Stimulated activated CD4-positive, alpha-beta T cell treated with anti-CD3 and anti-CD28 coated beads, Interleukin-1b, Interleukin-23, amount 100 ng/mL, for 24 hours (primary cell): ENCODE data around the gene RNASEL.
"Not testable (repeated sequence)": the region's sequence is repeated elsewhere in the genome, so short reads cannot be mapped to it uniquely, and the experiment has no call there.

Experiments
- DNase-seq, 4 experiments: peaks; one replicate each; pipeline ENCODE4 v3.0.0-alpha.2; 2020; ENCODE audit warnings: low read depth in 4 of 4, low spot score in 1 of 4

Gene RNASEL

DNA sequence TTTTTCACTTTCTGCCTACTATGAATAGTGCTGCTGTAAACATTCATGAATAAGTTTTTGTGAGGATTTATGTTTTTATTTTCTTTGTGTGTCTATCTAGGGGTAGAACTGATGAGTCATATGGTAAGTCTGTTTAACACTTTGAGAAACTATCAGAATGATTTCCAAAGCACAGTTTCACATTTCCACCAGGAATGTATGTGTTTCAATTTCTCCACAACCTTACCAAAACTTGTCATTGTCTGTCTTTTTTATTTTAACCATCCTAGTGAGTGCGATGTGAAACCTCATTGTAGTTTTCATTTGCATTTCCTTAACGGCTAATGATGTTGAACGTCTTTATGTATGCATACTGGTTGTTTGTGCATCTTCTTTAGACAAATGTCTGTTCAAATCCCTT, 23.5 kb downstream of the RNASEL start:
- no peak for DNase-seq

- DNase-seq: no peak
Observed at GRCh38 chr1:182564406-182565004, 24.6 kb downstream of the RNASEL start.

DNA sequence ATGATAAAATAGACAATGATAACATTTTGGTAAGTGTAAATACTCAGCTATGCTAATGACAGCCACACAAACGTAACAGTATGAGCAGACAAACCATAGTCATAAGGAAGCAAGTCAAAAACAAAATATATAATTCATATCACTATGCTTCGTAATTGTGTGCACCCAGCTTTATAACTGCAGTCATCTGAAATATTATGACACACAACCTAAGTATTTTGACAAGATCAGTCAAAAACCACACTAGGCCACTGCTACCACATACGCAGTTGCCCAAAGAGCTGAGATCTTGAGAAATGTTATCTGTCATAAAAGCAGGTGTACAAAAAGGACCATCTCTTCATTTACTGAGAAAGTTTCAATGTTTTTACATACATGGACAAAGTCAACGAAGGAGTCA, 26.0 kb downstream of the RNASEL start:
- no peak for DNase-seq

- DNase-seq: no peak
Observed at GRCh38 chr1:182561456-182561855, 27.6 kb downstream of the RNASEL start.

- DNase-seq: no peak
Observed at GRCh38 chr1:182560392-182560984, 28.6 kb downstream of the RNASEL start.

DNA sequence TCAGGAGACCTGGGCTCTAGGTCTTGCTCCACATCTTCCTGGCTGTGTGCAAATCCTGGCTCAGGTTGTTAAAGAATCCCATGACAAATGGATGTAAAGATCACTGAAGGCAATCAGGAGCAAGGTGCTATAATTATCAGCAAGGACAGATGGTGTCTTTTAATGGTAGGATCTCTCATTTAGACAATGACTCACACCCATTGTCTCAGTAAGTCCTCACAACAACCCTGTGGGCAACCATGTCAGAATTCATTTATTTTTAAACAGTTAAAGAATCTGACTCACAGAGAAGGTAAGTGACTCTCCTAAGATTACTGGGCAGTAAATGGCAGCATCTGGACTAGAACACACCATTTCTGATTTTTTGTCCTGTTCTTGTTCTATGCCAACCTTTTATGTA, 32.8 kb downstream of the RNASEL start:
- DNase-seq: no peak

DNA sequence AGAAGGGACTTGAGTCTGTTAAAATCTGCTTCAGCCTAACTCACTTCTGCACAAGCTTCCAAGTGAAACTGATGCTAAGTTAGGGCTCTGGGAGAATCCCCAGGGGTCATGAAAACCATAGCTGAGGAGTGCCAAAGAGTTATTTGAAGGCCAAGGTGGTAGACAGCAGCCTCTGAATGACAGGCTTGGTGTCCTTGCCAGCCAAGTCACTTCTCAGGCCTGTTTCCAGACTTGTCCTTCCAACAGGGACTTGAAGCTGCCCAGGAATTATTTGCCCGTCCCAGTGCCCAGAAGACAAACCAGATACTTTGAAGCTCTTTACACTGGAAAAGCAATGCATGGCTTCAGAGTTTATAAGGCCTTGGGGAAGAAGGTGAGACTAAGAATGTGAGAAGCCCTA, 33.6 kb downstream of the RNASEL start:
- DNase-seq: no peak

GRCh38 chr1:182552527-182552926, 36.5 kb downstream of the RNASEL start:
- no peak for DNase-seq

DNA sequence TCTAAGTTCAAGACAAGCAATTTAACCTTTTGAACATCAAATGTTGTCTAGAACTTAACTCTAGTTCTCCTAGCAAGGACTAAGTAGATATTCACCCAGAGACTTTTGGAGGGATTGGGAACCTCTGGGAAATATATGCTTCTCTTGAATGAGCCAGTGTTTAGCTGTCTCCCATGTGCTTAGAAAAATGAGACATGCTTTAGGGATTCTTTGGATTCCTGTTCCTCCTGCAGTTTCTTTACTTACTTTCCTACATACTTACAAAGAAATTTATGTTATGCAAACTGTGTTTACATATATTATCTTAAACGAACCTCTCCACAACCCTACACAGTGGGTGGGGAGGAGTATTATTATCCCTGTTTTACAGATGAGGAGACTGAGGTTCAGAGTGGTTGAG, 39.2 kb downstream of the RNASEL start:
- no peak for DNase-seq

- DNase-seq: no peak
Observed at GRCh38 chr1:182549346-182549745, 39.7 kb downstream of the RNASEL start.

GRCh38 chr1:182533896-182534295, 55.2 kb downstream of the RNASEL start:
- DNase-seq: no peak

DNA sequence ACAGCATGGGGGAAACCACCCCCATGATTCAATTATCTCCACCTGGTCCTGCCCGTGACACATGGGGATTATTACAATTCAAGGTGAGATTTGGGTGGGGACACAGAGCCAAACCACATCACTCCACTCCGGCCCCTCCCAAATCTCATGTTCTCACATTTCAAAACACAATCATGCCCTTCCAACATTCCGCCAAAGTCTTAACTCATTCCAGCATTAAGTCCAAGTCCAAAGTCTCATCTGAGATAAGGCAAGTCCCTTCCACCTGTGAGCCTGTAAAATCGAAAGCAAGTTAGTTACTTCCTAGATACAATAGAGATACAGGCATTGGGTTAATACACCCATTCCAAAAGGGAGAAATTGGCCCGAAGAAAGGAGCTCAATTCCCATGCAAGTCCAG, 60.9 kb downstream of the RNASEL start:
- DNase-seq: not testable (repeated sequence)

DNA sequence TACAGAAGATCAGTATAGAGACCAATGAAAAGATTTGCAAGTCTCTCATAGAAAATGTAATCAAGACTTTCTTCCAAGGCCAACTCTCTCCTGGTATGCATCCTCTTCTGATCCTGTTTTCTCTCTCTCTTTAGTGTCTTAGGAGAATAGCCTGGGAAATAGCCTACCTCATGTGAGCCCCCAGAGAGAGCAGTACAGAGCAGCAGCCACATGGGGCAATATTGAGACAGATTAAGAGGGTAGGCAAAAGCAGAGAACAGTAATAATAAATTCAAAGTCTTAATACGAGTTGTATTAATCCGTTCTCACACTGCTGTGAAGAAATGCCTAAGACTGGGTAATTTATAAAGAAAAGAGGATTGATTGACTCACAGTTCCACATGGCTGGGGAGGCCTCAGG, 61.4 kb downstream of the RNASEL start:
- no peak for DNase-seq

DNA sequence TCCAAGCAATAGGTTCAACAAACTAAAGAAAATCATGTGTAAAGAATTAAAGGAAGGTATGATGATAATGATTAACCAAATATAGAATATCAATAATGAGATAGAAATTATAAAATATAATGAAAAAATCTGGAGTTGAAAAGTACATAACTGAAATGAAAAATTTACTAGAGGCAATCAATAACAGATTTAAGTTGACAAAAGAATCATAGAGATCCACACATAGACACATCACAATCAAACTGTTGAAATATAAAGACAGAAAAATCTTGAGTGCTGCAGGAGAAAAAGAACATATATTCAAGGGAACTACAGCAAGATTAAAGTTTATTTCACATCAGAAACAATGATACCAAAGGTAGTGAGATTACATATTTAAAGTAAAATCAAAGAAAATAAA, 63.7 kb downstream of the RNASEL start:
- DNase-seq: no peak
